HG03159 (cell line): ENCODE data around the gene MARCHF5.
"Not testable (repeated sequence)": the region's sequence is repeated elsewhere in the genome, so short reads cannot be mapped to it uniquely, and the experiment has no call there.

ENCODE experiments used
- ATAC-seq: cut with Tn5 transposase; IDR thresholded peaks from one replicate; pipeline ENCODE4 v1.9.1; 2021; ENCODE audit warnings: mild to moderate bottlenecking, moderate library complexity; ENCODE audit not compliant: unreplicated experiment

MARCHF5 gene

DNA sequence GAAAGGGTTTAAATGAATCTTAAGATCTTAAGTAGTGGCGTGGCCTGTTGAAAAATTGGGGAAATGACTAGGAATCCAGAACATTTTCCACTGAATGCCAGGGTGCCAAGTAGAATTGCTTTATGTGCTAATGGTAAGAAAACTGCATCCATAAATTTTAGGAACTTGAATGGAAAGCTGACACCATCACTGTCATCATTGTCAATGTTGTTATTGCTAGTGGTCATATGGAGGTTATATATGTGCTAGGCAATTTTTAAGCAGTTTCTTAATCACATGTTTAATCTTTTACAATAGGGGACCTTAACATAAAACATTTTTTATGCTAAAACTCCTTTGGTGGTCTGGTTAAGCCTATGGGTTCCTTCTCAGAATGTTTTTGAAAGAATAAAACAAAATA lies 13.1 kb downstream of the MARCHF5 start:
- ATAC-seq: no peak

DNA sequence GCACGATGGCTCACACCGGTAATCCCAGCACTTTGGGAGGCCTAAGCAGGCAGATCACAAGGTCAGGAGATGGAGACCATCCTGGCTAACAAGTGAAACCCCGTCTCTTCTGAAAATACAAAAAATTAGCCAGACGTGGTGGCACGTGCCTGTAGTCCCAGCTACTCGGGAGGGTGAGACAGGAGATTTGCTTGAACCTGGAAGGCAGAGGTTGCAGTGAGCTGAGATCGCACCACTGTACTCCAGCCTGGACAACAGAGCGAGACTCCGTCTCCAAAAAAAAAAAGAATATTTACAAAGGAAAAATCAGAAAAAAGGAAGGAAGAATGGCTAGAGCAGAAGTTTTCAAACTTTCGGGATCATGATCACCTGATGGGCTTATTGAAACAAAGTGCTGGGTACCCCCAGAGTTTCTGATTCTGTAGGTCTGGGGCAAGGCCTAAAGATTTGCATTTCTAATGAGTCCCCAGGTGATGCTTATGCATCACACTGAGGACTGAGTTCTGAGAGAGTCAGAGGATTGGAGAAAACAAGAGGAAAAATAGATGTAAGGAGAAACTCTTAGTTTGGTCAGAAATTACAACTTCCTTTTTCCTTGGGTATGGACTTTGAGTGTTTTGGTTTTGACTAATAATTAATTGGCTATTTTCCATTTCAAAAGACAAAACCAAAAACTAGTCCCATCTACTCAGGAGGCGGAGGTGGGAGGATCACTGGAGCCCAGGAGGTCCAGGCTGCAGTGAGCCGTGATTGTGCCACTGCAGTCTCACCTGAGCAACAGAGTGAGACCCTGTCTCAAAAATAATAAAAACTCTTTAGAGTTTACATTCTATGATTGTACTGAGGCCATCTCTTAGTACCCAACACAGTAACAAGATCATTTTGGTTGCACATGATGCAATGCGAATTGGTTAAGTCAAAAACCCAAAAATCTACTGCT lies 14.4 kb downstream of the MARCHF5 start:
- ATAC-seq: no peak

DNA sequence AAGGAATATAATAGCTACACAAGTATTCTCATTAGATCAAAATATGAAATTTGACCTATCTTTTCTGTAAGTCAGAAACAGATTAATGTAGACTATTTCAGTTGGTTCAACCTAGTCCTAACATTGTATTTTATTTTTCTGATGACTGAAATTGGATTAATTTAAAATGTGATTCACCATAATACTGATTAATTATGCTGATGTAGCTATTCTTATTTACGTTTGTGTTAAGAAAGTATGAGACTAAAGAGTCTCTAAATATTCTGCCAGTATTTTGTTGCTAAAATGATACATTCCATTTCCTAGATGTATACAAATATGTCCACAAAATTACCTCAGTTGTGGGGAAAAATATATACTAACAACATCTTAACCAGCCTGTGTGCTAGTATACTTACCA lies 18.3 kb downstream of the MARCHF5 start:
- ATAC-seq: no peak

DNA sequence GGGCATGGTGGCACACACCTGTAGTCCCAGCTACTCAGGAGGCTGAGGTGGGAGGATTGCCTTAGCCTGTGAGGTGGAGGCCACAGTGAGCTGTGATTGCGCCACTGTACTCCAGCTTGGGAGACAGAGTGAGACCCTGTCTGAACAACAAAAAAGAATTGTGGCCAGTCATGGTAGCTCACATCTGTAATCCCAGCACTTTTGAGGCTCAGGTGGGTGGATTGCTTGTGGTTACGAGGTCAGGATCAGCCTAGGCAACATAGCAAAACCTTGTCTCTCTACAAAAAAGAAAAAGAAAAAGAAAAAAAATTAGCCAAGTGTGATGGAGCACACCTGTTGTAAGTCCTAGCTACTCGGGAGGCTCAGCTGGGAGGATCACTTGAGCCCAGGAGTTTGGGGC lies 22.8 kb downstream of the MARCHF5 start:
- ATAC-seq: no peak

DNA sequence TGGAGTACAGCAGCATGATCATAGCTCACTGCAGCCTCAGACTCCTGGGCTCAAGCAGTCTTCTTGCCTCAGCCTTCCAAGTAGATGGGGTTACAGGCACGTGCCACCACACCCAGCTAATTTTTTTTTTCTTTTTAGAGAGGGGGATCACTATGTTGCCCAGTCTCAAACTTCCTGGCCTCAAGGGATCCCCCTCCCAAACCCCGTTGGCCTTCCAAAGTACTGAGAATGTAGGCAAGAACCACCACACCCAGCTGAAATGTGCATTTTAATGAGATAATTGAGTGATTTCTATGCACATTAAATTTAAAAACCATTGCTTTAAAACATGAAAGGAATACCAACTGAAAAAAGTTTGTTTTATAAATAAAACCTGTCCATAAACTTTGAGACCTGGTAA lies 25.6 kb downstream of the MARCHF5 start:
- ATAC-seq: no peak

DNA sequence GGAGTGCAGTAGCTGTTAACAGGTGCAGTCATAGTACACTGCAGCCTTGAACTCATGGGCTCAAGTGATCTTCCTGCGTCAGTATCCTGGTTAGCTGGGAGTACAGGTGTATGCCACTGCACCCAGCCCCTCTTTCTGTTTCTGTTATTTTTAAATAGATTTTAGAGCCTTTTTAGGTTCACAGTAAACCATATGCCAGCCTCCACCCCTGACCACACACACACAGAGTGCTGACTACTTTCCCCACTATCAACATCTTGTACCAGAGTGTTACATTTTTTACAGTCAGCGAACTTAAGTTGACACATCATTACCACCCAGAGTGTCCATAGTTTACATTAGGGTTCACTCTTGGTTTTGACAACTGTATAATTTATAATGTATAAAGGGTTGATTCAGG lies 32.1 kb downstream of the MARCHF5 start:
- no peak for ATAC-seq

DNA sequence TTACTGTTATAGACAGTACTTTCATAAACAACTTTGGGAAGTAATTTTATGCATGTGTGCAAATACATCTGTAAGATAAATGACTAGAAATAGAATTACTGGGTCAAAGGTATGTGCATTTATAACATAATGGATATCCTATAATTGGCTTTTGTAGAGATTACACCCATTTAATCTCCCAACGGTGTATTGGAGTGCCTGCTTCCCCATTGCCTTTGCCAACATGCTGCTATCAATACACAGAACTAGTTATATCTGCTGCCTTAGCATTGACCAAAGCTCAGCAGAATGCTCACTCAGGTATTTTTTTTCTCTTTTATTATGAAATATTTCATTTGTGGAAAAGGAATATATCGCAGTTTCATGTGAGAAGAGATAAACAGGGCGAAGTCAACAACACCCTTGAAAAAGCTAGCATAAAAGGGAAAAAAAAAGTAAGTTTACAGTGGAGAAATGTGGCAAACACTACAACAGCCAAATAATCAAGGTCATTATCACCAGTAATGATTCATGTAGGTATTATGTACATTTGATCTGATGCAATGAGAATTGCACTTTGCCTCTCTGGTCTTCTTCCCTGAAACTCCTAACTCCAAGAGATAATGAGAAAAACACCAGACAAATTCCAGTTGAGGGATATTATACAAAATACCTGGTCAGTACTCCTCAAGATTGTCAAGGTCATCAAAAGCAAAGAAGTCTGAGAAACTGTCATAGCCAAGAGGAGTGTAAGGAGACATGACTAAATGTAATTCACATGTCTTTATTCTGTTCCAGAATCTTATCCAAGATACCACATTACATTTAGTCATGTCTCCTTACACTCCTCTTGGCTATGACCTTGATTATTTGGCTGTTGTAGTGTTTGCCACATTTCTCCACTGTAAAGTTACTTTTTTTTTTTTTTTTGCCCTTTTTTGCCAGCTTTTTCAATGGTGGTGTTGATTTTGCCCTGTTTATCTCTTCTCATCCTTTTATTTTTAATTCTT lies 36.8 kb downstream of the MARCHF5 start:
- ATAC-seq: no peak

DNA sequence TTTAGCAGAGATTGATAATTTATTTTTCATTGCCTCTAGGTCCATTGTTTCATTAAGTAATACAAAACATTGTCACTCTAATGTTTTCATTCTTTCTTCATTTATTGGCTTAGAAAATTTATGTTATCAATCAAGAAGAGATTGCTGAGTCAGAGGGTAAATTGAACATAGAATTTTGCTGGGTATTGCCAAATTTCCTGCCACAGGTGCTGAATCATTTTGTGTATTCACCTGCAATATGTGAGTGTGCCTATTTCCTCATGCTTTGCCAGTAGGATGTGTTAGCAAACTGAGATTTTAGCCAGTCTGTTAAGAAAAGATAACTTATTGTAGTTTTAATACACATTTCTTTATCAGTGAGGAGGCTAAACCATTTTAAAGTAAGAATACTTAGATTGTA lies 38.0 kb downstream of the MARCHF5 start:
- ATAC-seq: no peak

DNA sequence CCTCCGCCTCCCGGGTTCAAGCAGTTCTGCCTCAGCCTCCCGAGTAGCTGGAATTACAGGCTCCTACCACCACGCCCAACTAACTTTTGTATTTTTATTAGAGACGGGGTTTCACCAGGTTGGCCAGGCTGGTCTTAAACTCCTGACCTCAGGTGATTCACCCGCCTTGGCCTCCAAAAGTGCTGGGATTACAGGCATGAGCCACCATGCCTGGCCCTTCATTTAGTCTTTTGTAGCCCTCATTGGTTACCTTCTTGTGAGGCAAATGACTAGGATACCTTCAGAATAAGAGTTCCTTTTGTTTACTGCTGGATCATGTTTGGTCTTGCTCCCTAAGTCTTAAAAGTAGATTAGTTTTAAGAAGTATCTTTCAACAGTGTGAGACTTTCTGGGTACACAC lies 39.0 kb downstream of the MARCHF5 start:
- not testable (repeated sequence) for ATAC-seq

DNA sequence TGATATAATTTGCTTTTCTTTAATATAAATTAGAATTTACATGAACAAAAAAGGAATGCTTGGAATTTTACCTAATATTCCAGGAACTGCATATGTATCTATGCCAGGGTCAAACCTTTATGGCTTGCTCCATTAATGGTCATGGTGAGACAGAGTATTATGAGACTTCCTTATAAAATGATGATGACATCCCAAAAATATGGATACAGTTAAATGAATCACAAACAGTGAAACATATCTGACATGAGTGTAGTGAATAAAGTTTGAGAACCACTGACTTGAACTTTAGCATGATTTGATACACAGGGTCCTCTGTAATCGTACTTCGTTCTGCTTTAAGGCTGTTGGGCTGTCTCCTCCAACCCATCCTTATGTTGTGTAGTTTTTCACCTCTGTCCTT lies 51.8 kb downstream of the MARCHF5 start:
- ATAC-seq: no peak

DNA sequence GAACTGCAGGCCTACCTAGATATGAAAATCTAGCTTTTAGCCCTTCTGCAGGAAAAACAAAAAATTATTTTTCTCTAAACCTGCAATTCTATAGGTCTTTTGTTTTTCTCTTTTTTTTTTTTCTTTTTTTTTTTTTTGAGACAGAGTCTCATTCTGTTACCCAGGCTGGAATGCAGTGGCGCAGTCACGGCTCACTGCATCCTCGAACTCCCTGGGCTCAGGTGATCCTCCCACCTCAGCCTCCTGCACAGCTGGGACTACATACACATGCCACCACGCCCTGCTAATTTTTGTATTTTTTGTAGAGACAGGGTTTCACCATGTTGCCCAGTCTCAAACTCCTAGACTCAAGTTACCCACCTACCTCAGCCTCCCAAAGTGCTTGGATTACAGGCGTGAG lies 54.6 kb downstream of the MARCHF5 start:
- ATAC-seq: not testable (repeated sequence)

DNA sequence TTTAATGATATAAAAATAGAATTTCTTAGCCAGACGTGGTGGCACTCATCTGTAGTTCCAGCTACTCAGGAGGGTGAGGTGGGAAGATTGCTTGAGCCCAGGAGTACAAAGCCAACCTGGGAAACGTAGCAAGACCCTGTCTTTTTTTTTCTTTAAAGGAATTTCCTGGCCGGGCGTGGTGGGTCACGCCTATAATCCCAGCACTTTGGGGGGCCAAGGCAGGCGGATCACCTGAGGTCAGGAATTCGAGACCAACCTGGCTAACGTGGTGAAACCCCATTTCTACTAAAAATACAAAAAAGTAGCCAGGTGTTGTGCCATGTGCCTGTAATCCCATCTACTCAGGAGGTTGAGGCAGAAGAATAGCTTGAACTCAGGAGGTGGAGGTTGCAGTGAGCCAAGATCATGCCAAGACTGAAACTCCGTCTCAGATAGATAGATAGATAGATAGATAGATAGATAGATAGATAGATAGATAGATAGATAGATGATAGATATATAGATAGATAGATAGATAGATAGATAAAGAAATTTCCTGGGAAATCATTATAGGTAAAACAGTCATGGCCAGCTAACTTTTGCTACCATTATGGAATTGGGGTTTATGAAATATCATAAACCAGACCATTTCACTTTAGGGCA lies 56.2 kb downstream of the MARCHF5 start:
- not testable (repeated sequence) for ATAC-seq

DNA sequence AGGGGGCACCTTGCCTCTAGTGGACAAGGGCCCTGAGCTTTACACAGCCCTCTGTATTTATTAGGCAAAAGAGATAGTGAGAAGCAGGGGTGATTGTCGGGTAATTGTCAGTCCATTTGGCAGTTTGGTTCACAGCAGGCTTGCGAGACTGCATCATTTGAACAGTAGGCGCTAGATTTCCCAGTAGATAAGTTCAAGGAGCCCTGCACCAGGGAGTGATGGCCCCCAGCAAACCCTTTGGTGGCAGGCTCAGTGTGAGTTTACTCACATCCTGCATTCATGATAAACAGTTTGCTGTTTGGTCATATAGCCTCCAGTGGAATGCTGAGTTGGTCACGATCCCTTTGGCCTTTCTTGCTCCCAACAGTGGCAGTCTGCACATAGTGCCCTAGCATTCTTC lies 59.4 kb downstream of the MARCHF5 start:
- ATAC-seq: no peak

DNA sequence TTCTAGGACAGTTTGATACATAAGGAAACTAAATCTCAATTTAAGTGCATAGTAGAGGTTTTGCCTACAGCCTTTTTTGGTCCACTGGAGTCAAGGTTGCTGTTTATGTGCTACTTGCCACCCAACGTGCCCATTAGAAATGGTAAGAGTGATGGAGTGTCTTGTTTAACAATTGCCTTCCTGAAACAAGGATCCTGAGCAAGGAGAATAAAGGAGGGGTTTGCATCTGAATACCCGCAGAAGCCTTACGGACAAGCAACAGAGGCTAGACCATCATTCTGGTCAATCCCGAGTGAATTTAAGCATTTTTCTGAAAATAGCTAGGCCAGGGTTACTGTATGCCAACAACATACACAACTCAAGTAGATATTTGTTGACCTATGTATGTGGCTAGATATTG lies 63.6 kb downstream of the MARCHF5 start:
- no peak for ATAC-seq

DNA sequence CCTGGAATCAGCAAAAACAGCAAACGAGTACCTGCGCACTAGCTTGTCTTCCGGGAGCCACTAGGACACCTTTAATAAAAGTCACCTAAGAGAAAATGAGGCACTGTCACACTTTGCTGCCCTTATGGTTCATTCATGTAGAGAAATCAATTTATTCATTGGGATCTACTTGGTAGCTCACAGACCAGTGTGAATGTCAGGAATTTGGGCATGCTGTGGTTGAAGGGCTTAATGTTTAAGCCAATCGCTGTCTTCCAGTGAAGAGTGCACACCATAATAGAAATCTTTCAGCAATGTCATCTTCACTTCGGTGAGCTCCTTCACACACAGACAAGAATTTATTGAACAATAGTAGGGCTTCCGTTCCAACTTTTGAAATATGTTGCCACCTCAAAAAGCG lies 65.1 kb downstream of the MARCHF5 start:
- no peak for ATAC-seq

DNA sequence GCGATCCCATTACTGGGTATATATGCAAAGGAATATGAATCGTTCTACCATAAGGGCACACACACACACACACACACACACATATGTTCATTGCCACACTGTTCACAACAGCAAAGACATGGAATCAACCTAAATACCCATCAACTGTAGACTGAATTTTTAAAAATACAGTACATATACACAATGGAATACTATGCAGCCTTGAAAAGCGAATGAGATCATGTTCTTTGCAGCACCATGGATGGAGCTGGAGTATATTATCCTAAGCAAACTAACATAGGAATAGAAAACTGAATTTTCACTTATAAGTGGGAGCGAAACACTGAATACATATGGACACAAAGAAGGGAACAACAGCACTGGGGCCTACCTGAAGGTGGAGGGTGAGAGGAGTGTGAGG lies 72.5 kb downstream of the MARCHF5 start:
- ATAC-seq: no peak

DNA sequence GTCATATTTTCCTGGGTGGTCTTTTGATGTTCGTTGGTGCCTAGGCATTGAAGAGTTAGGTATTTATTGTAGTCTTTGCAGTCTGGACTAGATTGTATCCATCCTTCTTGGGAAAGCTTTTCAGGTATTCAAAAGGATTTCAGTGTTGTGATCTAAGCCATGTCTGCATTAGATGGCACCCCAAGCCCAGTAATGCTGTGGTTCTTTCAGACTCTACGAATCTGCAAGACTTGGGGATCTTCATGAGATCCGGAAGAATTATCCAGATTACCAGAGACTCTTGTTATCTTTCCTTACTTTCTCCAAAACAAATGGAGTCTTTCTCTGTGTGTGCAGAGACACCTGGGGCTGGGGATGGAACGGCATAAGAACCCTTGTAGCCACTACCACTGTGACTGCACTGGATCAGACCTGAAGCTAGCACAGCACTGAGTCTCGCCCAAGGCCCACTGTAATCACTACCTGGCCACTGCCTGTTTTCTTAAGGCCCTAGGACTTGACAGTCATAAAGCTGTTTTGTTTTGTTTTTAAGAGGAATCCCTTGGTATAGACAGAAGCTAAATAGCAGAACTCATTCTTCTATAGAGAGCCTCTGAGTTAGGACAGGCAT lies 75.5 kb downstream of the MARCHF5 start:
- ATAC-seq: no peak

DNA sequence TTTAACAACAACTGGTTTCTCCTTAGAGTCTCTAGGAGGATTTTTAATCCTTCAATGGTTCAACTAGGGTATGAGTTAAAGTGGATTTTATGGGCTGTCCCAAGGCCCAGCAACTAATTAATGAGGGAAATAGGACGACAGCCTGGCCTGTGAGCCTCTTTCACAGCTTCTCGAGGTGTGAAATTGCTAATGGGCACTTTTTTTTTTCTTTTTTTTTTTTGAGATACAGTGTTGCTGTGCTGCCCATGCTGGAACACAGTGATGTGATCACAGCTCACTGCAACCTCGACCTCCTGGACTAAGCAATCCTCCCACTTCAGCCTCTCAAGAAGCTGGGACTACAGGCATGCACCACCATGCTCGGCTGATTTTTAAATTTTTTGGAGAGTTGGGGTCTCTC lies 87.0 kb downstream of the MARCHF5 start:
- no peak for ATAC-seq

DNA sequence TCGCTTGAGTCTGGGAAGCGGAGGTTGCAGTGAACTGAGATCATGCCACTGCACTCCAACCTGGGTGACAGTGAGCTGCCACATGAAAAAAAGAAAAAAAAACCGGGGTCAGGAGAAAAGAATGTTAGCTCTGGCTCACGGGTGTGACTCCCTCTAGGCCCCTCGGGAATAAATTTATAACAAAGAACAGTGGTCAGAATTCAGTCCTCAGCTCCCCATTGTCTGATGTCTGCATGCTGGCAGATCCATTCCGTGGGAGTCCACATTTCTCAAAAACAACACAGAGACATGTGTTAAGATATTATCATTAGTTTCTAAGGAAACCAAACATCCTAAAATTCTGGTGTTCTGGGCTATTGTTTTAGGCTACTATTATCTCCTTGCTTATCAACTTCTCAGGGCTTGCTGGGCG lies 90.6 kb downstream of the MARCHF5 start:
- no peak for ATAC-seq

DNA sequence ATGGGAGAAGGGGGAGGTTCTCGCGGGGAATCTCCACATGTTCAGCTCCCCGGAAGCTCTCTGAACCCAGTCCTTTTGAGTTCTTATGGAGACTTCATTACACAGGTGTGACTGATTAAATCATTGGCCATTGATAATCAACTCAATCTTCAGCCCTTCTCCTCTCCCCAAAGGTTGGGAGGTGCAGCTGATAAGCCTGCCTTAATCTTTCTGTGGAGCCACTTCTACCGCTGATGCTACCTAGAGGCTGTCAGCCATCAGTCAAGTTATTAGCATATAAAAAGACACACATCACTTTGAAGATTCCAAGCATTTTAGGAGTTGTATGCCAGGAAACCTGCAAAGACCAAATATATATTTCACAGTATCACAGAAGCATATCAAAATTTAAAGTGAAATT lies 91.7 kb downstream of the MARCHF5 start:
- ATAC-seq: no peak

DNA sequence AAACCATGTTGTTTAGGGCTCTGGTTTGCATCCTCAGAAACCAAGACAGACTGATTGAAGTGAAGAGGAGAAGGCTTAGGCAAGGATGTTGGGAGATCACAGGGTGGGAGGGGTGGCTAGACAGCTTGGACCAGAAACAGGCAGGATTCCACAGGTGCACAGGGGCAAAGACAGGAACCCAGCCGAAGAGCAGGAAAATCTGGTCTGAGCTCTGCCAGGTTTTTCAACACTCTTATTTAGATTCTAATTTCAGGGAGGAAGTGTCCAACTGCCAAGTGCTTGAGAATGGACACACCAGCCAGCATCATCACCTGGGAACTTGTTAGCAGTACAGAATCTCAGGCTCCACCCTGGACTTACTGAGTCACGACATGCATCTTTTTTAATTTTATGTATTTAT lies 93.8 kb downstream of the MARCHF5 start:
- no peak for ATAC-seq
